ENCODE results near the gene DHRS7.

The DHRS7 gene

DNA sequence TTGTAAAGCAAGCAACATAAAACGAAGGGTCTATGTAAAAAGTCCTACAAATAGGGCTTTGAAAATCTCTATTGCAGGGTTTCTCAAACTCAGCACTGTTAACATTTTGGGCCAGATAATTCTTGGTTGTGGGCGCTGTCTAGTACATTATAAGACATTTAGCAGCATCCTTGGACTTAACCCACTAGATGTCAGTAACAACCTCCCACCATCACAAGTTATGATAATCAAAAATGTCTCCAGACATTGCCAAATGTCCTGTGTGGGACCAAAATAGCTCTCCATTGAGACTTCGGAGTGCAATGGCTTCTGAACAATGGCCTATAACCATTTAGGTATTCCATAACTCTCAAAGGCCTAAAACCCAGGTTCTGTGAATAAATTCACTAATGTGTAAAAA lies 22.9 kb upstream of the DHRS7 start:
- DNase-seq (ENCODE audit: low spot score), result no peak
- ATAC-seq (ENCODE audit: low read depth), result no peak
- peaks cover 5% of the 10 kb centered on the region for H3K4me1 ChIP-seq (ENCODE audit: insufficient read depth, poor library complexity, severe bottlenecking)

GRCh38 chr14:60184905-60185555 lies 19.8 kb upstream of the DHRS7 start:
- ATAC-seq (ENCODE audit: low read depth) (no peak), DNase-seq (ENCODE audit: low spot score) (no peak)
- Histone ChIP-seq H3K9me3 (ENCODE audit: severe bottlenecking) (no peaks in the 10 kb centered on the region), H3K4me3 (ENCODE audit: severe bottlenecking) (no peak overlapping the region), H3K4me1 (ENCODE audit: insufficient read depth, poor library complexity, severe bottlenecking) (peaks cover 8% of the 10 kb centered on the region), H3K27me3 (ENCODE audit: insufficient read depth, poor library complexity, severe bottlenecking) (no peaks in the 10 kb centered on the region), H3K27ac (ENCODE audit: poor library complexity, severe bottlenecking) (no peak overlapping the region), H3K36me3 (ENCODE audit: low read depth) (no peaks in the 10 kb centered on the region)
- TF ChIP-seq, protein P1, sequence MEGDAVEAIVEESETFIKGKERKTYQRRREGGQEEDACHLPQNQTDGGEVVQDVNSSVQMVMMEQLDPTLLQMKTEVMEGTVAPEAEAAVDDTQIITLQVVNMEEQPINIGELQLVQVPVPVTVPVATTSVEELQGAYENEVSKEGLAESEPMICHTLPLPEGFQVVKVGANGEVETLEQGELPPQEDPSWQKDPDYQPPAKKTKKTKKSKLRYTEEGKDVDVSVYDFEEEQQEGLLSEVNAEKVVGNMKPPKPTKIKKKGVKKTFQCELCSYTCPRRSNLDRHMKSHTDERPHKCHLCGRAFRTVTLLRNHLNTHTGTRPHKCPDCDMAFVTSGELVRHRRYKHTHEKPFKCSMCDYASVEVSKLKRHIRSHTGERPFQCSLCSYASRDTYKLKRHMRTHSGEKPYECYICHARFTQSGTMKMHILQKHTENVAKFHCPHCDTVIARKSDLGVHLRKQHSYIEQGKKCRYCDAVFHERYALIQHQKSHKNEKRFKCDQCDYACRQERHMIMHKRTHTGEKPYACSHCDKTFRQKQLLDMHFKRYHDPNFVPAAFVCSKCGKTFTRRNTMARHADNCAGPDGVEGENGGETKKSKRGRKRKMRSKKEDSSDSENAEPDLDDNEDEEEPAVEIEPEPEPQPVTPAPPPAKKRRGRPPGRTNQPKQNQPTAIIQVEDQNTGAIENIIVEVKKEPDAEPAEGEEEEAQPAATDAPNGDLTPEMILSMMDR (IDR thresholded peaks at IDR 0.05; ENCODE audit: poor library complexity, severe bottlenecking), result no peak

More for the DNA sequence above, 22.9 kb upstream of the DHRS7 start:
- Histone ChIP-seq H3K27me3 (ENCODE audit: insufficient read depth, poor library complexity, severe bottlenecking) (no peaks in the 10 kb centered on the region), H3K27ac (ENCODE audit: poor library complexity, severe bottlenecking) (no peak overlapping the region), H3K36me3 (ENCODE audit: low read depth) (no peaks in the 10 kb centered on the region), H3K4me3 (ENCODE audit: severe bottlenecking) (no peak overlapping the region), H3K9me3 (ENCODE audit: severe bottlenecking) (no peaks in the 10 kb centered on the region)
- TF ChIP-seq, protein P1 (IDR thresholded peaks at IDR 0.05; ENCODE audit: poor library complexity, severe bottlenecking), result peak; percentile 47

- DNase-seq (ENCODE audit: low spot score) (no peak), ATAC-seq (ENCODE audit: low read depth) (no peak)
- no peaks in the 10 kb centered on the region for H3K36me3 ChIP-seq (ENCODE audit: low read depth)
- H3K4me1 ChIP-seq (ENCODE audit: insufficient read depth, poor library complexity, severe bottlenecking), result peaks cover 15% of the 10 kb centered on the region
- H3K27me3 ChIP-seq (ENCODE audit: insufficient read depth, poor library complexity, severe bottlenecking), result no peaks in the 10 kb centered on the region
- H3K27ac ChIP-seq (ENCODE audit: poor library complexity, severe bottlenecking), result no peak overlapping the region
- TF ChIP-seq, protein P1 (IDR thresholded peaks at IDR 0.05; ENCODE audit: poor library complexity, severe bottlenecking), result peak; percentile 94
- peak overlapping the region; percentile 15 for H3K4me3 ChIP-seq (ENCODE audit: severe bottlenecking)
- no peaks in the 10 kb centered on the region for H3K9me3 ChIP-seq (ENCODE audit: severe bottlenecking)
Observed at GRCh38 chr14:60184146-60184904, 19.1 kb upstream of the DHRS7 start.

GRCh38 chr14:60183741-60184140 lies 18.5 kb upstream of the DHRS7 start:
- TF ChIP-seq, protein P1 (IDR thresholded peaks at IDR 0.05; ENCODE audit: poor library complexity, severe bottlenecking), result no peak
- peak; percentile 68 for ATAC-seq (ENCODE audit: low read depth)
- H3K27ac ChIP-seq (ENCODE audit: poor library complexity, severe bottlenecking), result no peak overlapping the region

GRCh38 chr14:60183138-60183537 lies 17.9 kb upstream of the DHRS7 start:
- Histone ChIP-seq H3K9me3 (ENCODE audit: severe bottlenecking) (peaks cover 3% of the 10 kb centered on the region), H3K4me1 (ENCODE audit: insufficient read depth, poor library complexity, severe bottlenecking) (peaks cover 23% of the 10 kb centered on the region), H3K27ac (ENCODE audit: poor library complexity, severe bottlenecking) (no peak overlapping the region), H3K4me3 (ENCODE audit: severe bottlenecking) (no peak overlapping the region), H3K36me3 (ENCODE audit: low read depth) (no peaks in the 10 kb centered on the region), H3K27me3 (ENCODE audit: insufficient read depth, poor library complexity, severe bottlenecking) (no peaks in the 10 kb centered on the region)
- ATAC-seq (ENCODE audit: low read depth) (no peak), DNase-seq (ENCODE audit: low spot score) (no peak)
- TF ChIP-seq, protein P1 (IDR thresholded peaks at IDR 0.05; ENCODE audit: poor library complexity, severe bottlenecking), result no peak

More at GRCh38 chr14:60183741-60184140, 18.5 kb upstream of the DHRS7 start:
- Histone ChIP-seq H3K27me3 (ENCODE audit: insufficient read depth, poor library complexity, severe bottlenecking) (no peaks in the 10 kb centered on the region), H3K4me1 (ENCODE audit: insufficient read depth, poor library complexity, severe bottlenecking) (peaks cover 21% of the 10 kb centered on the region), H3K9me3 (ENCODE audit: severe bottlenecking) (no peaks in the 10 kb centered on the region), H3K4me3 (ENCODE audit: severe bottlenecking) (peak overlapping the region; percentile 15), H3K36me3 (ENCODE audit: low read depth) (no peaks in the 10 kb centered on the region)
- DNase-seq (ENCODE audit: low spot score), result no peak

All from RWPE2 (cell line).